K562 (cell line): ENCODE results near the gene MOB3B. TPM values are rescaled to one million over a fixed set of nuclear protein-coding genes. Genes with fewer than 3 reads are reported as not detected.

Experiments
- ATAC-seq: fragments of 200-7000 bp; cut with Tn5 transposase; 3 replicates; pipeline ENCODE4 v1.9.1; 2020; ENCODE audit warnings: moderate library complexity
- BruUV-seq: library from RNA; stranded (reverse); fragments of 400-500 nt; replicated peaks from 2 replicates; lab custom pipeline; 2021; lab: Mats Ljungman, UMichigan
- CTCF ChIA-PET: fragments of 300-600 bp; formaldehyde crosslinking; extraction: SDS; loops from one replicate; lab custom pipeline; 2021; ENCODE audit warnings: low intra/inter-chr PET ratio; lab: Yijun Ruan, JAX
- POLR2A ChIA-PET: fragments of 300-600, 350-650 bp; sonication (Branson Sonifier 250); formaldehyde crosslinking; extraction: SDS; loops from one replicate; lab custom pipeline; 2021; ENCODE audit warnings: antibody characterized with exemption, inconsistent platforms; lab: Yijun Ruan, JAX
- DNase-seq, 4 experiments: peaks; one replicate each; pipeline versions ENCODE4 v3.0.0 to v3.0.0-alpha.2; 2011 to 2018; ENCODE audit warnings: low spot score in 3 of 4, mixed read lengths in 3 of 4; ENCODE audit errors: extremely low read depth in 1 of 4
- FAIRE-seq: peaks from 2 replicates; lab custom pipeline; 2011; peaks lifted over from hg19 to GRCh38; lab: Jason Lieb, UNC
- H2AFZ ChIP-seq: 2 replicates; pipeline ENCODE4 v1.6.0; 2011; ENCODE audit warnings: low read depth, low read length, control low read depth, inconsistent platforms
- H3K27ac ChIP-seq: fragments of 200-600 bp; 3 replicates; pipeline ENCODE4 v1.8.0; 2011; ENCODE audit warnings: low read depth, mild to moderate bottlenecking, control low read depth, inconsistent platforms, low read length, moderate library complexity, mixed read lengths; ENCODE audit errors: extremely low read depth
- H3K27me3 ChIP-seq, 2 experiments: fragments of 300-600 bp in 1 of 2; 2 replicates in 1 of 2; 3 replicates in 1 of 2; pipeline versions ENCODE4 v1.6.0 to v1.8.0; 2011; ENCODE audit warnings: inconsistent platforms in 2 of 2, low read length in 2 of 2, mild to moderate bottlenecking in 1 of 2, mixed read lengths in 1 of 2, moderate library complexity in 1 of 2; ENCODE audit not compliant: control insufficient read depth in 2 of 2, insufficient read depth in 2 of 2
- H3K36me3 ChIP-seq: fragments of 300-600 bp; 3 replicates; pipeline ENCODE4 v1.8.0; 2011; ENCODE audit warnings: mild to moderate bottlenecking, low read length, inconsistent platforms; ENCODE audit not compliant: control insufficient read depth, insufficient read depth
- H3K4me1 ChIP-seq, 2 experiments: fragments of 200-600 bp in 1 of 2; replicated peaks in 1 of 2; 2 replicates in 1 of 2; 3 replicates in 1 of 2; pipeline versions ENCODE4 v1.5.1 to v1.8.0; 2011; ENCODE audit warnings: inconsistent platforms in 2 of 2, low read length in 2 of 2, mild to moderate bottlenecking in 1 of 2, mixed read lengths in 1 of 2, moderate library complexity in 1 of 2; ENCODE audit not compliant: control insufficient read depth in 2 of 2, insufficient read depth in 2 of 2
- H3K4me2 ChIP-seq: 2 replicates; pipeline ENCODE4 v1.6.1; 2011; ENCODE audit warnings: low read length, control low read depth, inconsistent platforms, mixed read lengths; ENCODE audit not compliant: insufficient read depth
- H3K4me3 ChIP-seq: fragments of 200-600 bp; sonication (generic), shearing (Covaris generic); 2 replicates; pipeline ENCODE4 v1.5.1; 2016; ENCODE audit warnings: control low read depth, inconsistent platforms
- H3K79me2 ChIP-seq: fragments of 200-600 bp; 3 replicates; pipeline ENCODE4 v1.8.0; 2011; ENCODE audit warnings: low read length, inconsistent platforms; ENCODE audit not compliant: control insufficient read depth, insufficient read depth
- H3K9ac ChIP-seq, 2 experiments: 2 replicates each; pipeline versions ENCODE4 v1.6.0 to v1.6.1; 2011; ENCODE audit warnings: low read depth in 2 of 2, low read length in 2 of 2, control low read depth in 1 of 2, inconsistent platforms in 1 of 2, mild to moderate bottlenecking in 1 of 2, mixed read lengths in 1 of 2; ENCODE audit not compliant: insufficient read depth in 1 of 2
- H3K9me1 ChIP-seq: one replicate; pipeline ENCODE4 v1.6.0; 2011; ENCODE audit warnings: inconsistent platforms, mild to moderate bottlenecking, low read length, moderate library complexity; ENCODE audit not compliant: control insufficient read depth, insufficient read depth
- H3K9me3 ChIP-seq: replicated peaks from 2 replicates; pipeline ENCODE4 v1.5.1; 2011; ENCODE audit warnings: low read depth, low read length, inconsistent platforms; ENCODE audit not compliant: control insufficient read depth, insufficient read depth
- H4K20me1 ChIP-seq: replicated peaks from 2 replicates; pipeline ENCODE4 v1.6.1; 2011; ENCODE audit warnings: low read length, inconsistent platforms, mixed read lengths; ENCODE audit not compliant: control insufficient read depth, insufficient read depth
- E2F4 ChIP-seq: sonication (generic); formaldehyde crosslinking; IDR thresholded peaks from 2 replicates; pipeline ENCODE4 v1.8.0; 2022; ENCODE audit warnings: mild to moderate bottlenecking, low read depth, missing genetic modification reagents
- ELK1 ChIP-seq: sonication (generic); formaldehyde crosslinking; IDR thresholded peaks from 2 replicates; pipeline ENCODE4 v1.8.1; 2022; ENCODE audit warnings: missing genetic modification reagents
- HMG20B ChIP-seq: fragments of 250-450 bp; sonication (Bioruptor Pico); IDR thresholded peaks from 2 replicates; pipeline ENCODE4 v1.5.0; 2021; ENCODE audit warnings: mild to moderate bottlenecking
- RAD21 ChIP-seq, 2 experiments: fragments of 250-450 bp in 1 of 2; fragments of 450-650 bp in 1 of 2; sonication (Bioruptor Pico) in 1 of 2; formaldehyde crosslinking in 1 of 2; IDR thresholded peaks in 1 of 2; conservative IDR thresholded peaks in 1 of 2; 2 replicates each; pipeline versions ENCODE4 v1.4.0 to v1.8.0; 2020 to 2022; ENCODE audit warnings: mild to moderate bottlenecking in 2 of 2, moderate library complexity in 1 of 2
- RFX1 ChIP-seq: fragments of 450-650 bp; IDR thresholded peaks from 2 replicates; pipeline ENCODE4 v1.6.1; 2016; ENCODE audit warnings: mild to moderate bottlenecking, moderate library complexity
- SIN3A ChIP-seq, 2 experiments: fragments of 150-350 bp in 1 of 2; IDR thresholded peaks; 2 replicates each; pipeline ENCODE4 v1.6.1; 2011 to 2016; ENCODE audit warnings: borderline replicate concordance in 2 of 2, low read depth in 2 of 2, low read length in 2 of 2, mild to moderate bottlenecking in 2 of 2, moderate library complexity in 2 of 2; ENCODE audit not compliant: control insufficient read depth in 1 of 2
- SMARCA5 ChIP-seq: fragments of 450-650 bp; IDR thresholded peaks from 2 replicates; pipeline ENCODE4 v1.6.1; 2016
- STAT6 ChIP-seq: sonication (generic); formaldehyde crosslinking; IDR thresholded peaks from 2 replicates; pipeline ENCODE4 v1.8.1; 2023; ENCODE audit warnings: mild to moderate bottlenecking, missing genetic modification reagents
- THAP12 ChIP-seq: fragments of 250-450 bp; sonication (Bioruptor Pico); IDR thresholded peaks from 2 replicates; pipeline ENCODE4 v1.9.0; 2021; ENCODE audit warnings: mild to moderate bottlenecking, inconsistent platforms
- YY1 ChIP-seq, 3 experiments: IDR thresholded peaks; 2 replicates each; pipeline ENCODE4 v1.6.1; 2011; ENCODE audit warnings: low read length in 2 of 3, mild to moderate bottlenecking in 2 of 3, moderate library complexity in 2 of 3, borderline replicate concordance in 1 of 3, control low read depth in 1 of 3, low read depth in 1 of 3; ENCODE audit not compliant: insufficient read depth in 3 of 3, insufficient replicate concordance in 2 of 3, control insufficient read depth in 1 of 3, insufficient read length in 1 of 3; ENCODE audit errors: extremely low read depth in 1 of 3
- ZC3H4 ChIP-seq: sonication (generic); formaldehyde crosslinking; IDR thresholded peaks from 2 replicates; pipeline ENCODE4 v1.9.0; 2021; ENCODE audit warnings: missing genetic modification reagents, borderline replicate concordance
- ZNF24 ChIP-seq: fragments of 450-650 bp; IDR thresholded peaks from 2 replicates; pipeline ENCODE4 v1.6.1; 2016
- in situ Hi-C: fragments of 300-500 bp; cut with MboI; formaldehyde crosslinking; loops from 4 replicates; pipeline ENCODE4 v1.15.0; 2018; ENCODE audit warnings: inconsistent platforms, mixed read lengths
- intact Hi-C: fragments of 100-400 bp; cut with micrococcal nuclease; formaldehyde crosslinking; loops from 2 replicates; pipeline ENCODE4 v1.14.2; 2022
- polyA plus RNA-seq, 8 experiments: library from polyadenylated mRNA; depleted of rRNA in 4 of 8; stranded (reverse) in 5 of 8; unstranded in 3 of 8; fragments of >200 nt; fragmentation: Nextera tagmentation in 2 of 8; fragmentation: Illumina TruSeq in 1 of 8; extraction: Ambion mirVana in 2 of 8; extraction: Trizol in 1 of 8; gene quantifications; 2 replicates each; pipeline versions ENCODE4 v1.2.1 to v1.2.3, GENCODE V29; 2011 to 2014; ENCODE audit warnings: inconsistent platforms in 1 of 8, missing spikeins in 1 of 8
- total RNA-seq, 7 experiments: library from RNA; depleted of rRNA in 6 of 7; stranded (reverse); fragments of >200 nt in 6 of 7; fragmentation: Illumina TruSeq in 2 of 7; extraction: Trizol in 2 of 7; gene quantifications; 2 replicates each; pipeline versions ENCODE4 v1.2.1 to v1.2.3, GENCODE V29; 2011 to 2021; ENCODE audit warnings: low replicate concordance in 1 of 7

MOB3B gene
- total and polyA plus RNA-seq, 9 of the 15 experiments (the other 6 are each of a cell fraction or from before 2014, with no cell fraction given) = 3.6 to 12.8 (median 7.2) TPM

GRCh38 chr9:27407491-27407890 lies 122.1 kb downstream of the MOB3B start (continued):
- no peak for TF ChIP-seq SIN3A (IDR thresholded peaks at IDR 0.05; ENCODE audit: borderline replicate concordance in 2 of 2, control insufficient read depth in 1 of 2, low read depth in 2 of 2, low read length in 2 of 2)

- FAIRE-seq (no peak), DNase-seq (no peak), ATAC-seq (no peak)
- H3K79me2 ChIP-seq = peaks cover 47% of the 10 kb centered on the region
- H3K4me1 ChIP-seq = no peaks in the 10 kb centered on the region; a peak in 2 of 5 replicates
- no peaks in the 10 kb centered on the region for H3K27me3 ChIP-seq
- CTCF ChIA-PET = no interaction called here
- no peaks in the 10 kb centered on the region for H4K20me1 ChIP-seq
- in situ Hi-C loops (no loop called here), intact Hi-C loops (no loop called here)
- H3K27ac ChIP-seq = no peak overlapping the region
- H3K4me2 ChIP-seq = no peak overlapping the region
- H3K4me3 ChIP-seq = no peak overlapping the region
- H2AFZ ChIP-seq = no peak overlapping the region
- H3K9me1 ChIP-seq = no peaks in the 10 kb centered on the region
- H3K36me3 ChIP-seq = no peaks in the 10 kb centered on the region
- no peak overlapping the region for H3K9ac ChIP-seq
- POLR2A ChIA-PET = no interaction called here
- BruUV-seq = no TSS peak
- H3K9me3 ChIP-seq = no peaks in the 10 kb centered on the region
- TF ChIP-seq STAT6 = no peak
- no peak for TF ChIP-seq ZNF24
- no peak for TF ChIP-seq THAP12 (CRISPR knock-in tag)
- no peak for TF ChIP-seq YY1 (IDR thresholded peaks at IDR 0.05; ENCODE audit: borderline replicate concordance in 1 of 3, control insufficient read depth in 1 of 3, extremely low read depth in 1 of 3, insufficient read depth in 3 of 3, insufficient read length in 1 of 3, insufficient replicate concordance in 2 of 3, low read depth in 1 of 3, low read length in 2 of 3)
- no peak for TF ChIP-seq ZC3H4 (CRISPR knock-in tag)
- TF ChIP-seq ELK1 (CRISPR knock-in tag) = no peak
- TF ChIP-seq SMARCA5 = no peak
- TF ChIP-seq HMG20B (CRISPR knock-in tag) = no peak
- no peak for TF ChIP-seq RFX1
- TF ChIP-seq E2F4 = no peak
- TF ChIP-seq RAD21 (CRISPR knock-in tag; conservative IDR thresholded peaks at IDR 0.05 in 1 of 2, IDR thresholded peaks at IDR 0.05 in 1 of 2) = no peak
These were observed 125.0 kb downstream of the MOB3B start for GRCh38 chr9:27404661-27405060.
